Inferior parietal cortex (tissue), 1 donor: Measurements from ENCODE around the gene C11orf97.
A peak's percentile ranks its signal among the peaks of the same experiment; 100 is the strongest.
"Not testable (repeated sequence)": the region's sequence is repeated elsewhere in the genome, so short reads cannot be mapped to it uniquely, and the experiment has no call there.

Source experiments
- DNase-seq: peaks from one replicate; pipeline ENCODE4 v3.0.0-alpha.2; 2016; ENCODE audit errors: extremely low spot score

The C11orf97 gene

DNA sequence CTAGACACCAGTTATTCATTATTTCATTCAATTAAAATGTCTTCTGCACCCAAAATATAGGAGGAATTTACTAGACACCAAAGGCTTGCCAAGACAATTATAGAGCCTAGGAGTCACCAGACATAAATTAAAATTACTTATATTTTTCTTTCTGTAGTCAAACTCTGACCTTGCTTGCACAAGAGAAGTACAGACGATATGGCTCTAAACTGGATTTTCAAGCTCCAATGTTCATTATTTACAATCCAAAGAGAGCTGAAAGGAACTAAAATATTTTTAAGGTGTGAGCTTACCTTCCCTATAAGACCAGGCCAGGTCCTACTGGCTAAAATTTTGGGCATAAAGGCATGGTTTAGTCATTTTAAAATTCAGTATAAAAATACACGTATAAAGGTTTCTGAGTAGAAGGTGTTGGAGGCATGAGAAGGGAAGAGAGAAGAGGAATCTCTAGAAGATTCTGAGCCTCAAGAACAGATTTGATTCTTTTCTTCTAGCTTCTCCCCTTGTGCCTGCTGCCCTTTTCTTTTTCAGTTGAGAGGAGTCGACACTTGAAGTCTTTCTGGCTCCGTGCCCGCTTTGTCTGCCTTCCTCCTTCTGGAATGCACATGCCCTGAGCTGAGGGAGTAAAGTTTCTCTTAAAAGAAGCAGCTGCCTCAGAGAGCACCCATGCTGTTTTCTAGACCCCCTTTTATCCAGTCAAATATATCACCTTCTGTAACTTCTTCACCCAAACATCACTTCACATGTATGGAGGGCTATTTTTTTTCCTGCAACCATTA, 13.5 kb downstream of the C11orf97 start:
- DNase-seq = no peak

DNA sequence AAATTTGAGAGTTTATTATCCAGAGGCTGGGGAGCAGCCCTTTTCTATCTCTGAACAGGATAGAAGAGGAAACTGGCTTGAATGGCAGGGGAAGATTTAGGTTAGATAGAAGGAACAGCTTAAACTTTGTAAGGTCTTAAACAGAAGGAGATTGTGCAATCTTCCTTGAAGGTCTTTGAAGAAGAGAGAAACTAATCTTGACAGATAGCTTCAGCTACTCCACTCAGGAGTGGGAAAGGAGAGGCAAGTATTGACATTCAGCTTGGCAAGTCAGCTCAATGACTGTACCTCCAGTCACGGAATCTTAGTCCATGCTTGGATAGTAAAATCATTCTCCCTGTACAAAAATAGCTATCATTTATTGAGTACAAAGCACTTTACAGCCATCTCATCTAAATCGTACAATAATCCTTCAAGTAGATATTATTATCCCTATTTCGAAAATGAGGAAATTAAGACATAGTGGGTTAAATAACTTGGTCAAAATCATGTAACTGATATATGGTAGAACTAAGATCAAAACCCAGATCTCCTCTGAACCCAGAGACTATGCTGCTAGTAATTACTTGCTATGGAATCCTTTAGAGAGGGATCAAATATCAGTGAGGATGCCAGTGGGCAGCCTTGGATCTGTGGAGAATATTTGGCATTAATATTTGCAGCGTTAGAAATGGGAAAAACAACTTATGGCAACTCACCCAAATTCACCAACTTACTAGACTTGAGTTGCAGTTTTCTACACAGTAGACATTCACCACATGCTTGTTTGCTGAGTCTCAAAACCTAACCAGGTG, 14.6 kb downstream of the C11orf97 start:
- no peak for DNase-seq

DNA sequence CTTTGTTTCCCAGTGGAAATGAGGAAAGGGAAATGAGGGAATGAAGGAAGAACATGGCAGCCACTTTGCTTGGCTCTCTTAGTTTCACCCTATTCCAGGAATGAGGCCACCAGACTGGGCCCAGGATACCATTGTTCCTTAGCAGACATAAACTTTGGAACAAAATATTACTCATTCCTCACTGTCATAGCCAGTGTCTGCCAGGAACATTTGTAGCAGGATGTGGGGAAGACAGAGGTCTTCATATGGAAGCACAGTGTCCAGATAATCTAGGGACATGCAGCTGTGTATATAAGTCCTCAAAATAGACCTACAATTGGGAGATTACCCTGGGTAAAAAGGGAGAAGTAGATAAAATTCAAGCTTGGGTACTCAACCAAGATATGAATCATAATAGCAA, 16.3 kb downstream of the C11orf97 start:
- DNase-seq = no peak

DNA sequence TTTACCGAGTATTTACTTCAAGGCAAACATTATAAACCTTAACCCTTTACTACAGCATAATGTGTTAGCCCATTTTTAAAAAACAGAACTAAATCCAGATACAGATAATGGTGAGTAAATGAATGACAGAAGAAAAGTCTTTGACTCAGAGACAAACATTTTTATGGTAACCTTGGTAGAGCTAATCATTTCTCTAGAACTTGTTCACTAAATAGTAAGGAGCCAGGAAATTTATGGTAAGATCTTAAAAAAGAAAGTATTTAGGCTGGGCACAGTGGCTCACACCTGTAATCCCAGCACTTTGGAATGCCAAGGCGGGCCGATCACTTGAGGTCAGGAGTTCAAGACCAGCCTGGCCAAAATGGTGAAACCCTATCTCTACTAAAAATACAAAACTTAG, 19.9 kb downstream of the C11orf97 start:
- DNase-seq = no peak

DNA sequence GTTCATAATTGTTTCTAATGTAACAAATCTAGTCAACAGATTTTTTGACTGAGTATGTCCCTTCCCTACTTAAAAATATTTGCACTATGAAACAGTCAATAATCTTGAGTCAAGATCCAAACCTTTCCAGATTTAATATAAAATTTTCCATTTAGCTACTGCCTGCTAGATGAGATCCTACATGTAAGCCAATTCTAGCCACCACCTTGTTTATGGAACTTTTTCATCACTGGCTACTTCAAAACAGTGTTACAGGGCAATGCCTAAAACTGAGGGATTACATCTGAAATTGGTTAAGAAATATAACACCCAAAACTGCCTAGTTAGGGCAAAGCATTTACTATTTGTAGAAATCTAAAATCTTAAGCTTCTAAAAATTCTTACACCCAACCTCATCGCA, 20.9 kb downstream of the C11orf97 start:
- no peak for DNase-seq

DNA sequence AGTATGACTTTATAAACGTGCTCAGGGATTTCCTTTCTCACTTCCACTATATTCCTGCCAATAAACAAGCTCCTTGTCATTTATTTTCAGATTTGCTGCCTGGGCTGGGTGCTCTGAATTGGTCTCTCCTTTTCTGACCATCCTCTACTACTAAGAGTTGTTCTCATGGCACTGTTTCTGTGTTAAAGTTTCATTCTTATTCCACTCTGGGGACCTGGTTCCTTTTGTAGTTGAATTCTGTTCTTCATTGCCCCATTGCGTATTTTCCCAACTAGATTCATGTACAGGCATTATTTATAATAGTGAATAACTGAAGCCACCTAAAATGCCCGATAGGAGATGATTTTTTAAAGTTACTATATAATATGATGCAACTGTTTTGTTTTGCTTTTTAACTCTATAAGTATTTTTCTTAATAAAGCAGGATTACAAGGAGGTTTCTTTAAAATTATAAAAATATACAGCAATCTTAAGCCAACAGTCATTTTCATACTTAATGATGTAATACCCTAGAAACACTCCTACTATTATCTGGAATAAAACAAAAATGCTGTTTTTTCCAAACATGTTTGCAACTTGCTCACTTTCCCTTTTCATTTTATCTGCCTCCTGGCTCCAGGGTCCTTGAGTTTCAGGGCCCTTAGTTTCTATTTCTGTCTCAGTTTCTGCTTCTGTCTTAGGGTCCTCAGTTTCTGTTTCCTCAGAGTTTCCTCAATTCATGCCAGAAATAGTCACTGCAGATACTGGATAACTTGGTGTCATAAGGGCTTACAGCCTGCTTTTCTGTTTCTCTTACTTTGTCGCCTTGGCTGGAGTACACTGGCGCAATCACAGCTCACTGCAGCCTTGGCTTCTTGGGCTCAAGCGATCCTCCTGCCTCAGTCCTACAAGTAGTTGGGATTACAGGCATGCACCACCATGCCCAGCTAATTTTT, 21.7 kb downstream of the C11orf97 start:
- no peak for DNase-seq

DNA sequence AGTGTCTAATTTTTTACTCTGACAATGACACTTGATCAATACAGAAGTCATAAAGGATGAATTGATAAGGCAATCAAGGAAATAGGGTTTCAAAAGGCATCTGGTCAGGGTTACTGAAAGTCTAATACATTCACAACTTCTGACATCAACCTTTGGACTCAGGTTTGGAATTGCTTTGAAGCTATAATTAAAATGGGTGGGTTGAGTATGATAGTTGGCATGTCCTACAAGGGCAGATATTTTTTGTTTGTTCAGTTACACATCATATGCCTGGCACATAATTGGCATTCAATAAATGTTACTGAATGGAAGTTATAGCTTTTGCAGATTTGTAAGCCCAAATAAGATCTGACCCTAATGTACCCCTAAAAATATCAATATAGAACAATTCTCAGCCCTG, 24.1 kb downstream of the C11orf97 start:
- DNase-seq = no peak

DNA sequence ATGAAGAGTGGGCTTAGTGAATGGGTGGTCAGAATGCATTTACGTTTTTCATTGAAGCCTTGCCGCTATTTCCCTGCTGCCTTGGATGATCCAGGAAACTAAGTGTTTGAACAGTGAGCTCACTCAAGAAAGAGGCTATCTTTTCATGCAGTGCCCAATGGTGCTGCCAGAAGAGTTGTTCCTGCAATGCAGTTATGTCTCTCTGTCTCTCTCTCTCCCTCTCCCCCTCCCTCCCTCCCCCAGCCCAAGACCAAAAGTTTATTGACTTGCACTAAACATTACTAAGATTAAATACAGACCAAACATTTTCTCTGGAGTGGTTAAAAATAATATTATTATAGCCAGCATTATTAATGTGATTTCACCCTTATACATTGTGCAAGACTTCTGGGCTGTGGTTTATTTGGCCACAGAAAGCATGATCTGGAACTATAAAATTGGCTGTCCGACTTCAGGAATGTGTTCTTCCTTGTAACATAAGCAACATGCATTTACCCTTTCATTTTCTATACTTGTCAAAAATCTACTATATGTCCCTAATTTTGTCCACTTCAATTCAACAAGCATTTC, 24.9 kb downstream of the C11orf97 start:
- no peak for DNase-seq

DNA sequence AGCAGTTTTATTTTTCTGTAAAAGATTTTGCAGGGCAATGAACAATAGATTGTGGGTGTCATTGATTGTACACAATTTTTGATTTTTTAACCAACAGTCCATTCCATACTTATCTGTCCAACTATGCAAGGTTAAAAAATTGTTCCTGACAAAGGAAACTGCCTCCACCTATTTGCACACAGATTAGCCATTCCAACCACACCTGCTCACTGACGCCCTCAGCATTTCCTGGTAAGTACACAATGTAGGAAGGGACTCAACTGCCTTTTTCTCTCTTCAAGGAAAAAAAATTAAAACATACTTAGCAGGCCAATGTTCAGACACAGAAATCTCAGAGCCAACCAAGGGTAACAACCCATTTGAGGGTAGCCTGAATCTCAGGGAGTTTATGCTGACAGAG, 27.2 kb downstream of the C11orf97 start:
- DNase-seq = no peak

DNA sequence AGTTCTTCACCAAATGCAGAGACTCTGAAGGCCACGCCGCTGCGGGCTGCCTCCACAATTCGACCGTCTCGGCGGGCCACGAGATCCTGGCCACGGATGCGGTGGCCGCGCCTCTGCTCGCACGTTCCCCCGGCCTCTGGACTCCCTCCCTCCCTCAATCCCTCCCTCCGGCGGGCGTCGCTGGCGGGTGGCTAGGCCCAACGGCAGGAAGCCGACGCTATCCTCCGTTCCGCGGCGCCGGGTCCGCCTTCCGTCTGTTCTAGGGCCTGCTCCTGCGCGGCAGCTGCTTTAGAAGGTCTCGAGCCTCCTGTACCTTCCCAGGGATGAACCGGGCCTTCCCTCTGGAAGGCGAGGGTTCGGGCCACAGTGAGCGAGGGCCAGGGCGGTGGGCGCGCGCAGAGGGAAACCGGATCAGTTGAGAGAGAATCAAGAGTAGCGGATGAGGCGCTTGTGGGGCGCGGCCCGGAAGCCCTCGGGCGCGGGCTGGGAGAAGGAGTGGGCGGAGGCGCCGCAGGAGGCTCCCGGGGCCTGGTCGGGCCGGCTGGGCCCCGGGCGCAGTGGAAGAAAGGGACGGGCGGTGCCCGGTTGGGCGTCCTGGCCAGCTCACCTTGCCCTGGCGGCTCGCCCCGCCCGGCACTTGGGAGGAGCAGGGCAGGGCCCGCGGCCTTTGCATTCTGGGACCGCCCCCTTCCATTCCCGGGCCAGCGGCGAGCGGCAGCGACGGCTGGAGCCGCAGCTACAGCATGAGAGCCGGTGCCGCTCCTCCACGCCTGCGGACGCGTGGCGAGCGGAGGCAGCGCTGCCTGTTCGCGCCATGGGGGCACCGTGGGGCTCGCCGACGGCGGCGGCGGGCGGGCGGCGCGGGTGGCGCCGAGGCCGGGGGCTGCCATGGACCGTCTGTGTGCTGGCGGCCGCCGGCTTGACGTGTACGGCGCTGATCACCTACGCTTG, 31.7 kb downstream of the C11orf97 start, which contains the start of gene FUT4:
FUT4 (plus strand) TSS at position 227 of the 951 bp plus-strand sequence; CDS start at position 440, 213 bp downstream.
- peak; percentile 74 for DNase-seq

DNA sequence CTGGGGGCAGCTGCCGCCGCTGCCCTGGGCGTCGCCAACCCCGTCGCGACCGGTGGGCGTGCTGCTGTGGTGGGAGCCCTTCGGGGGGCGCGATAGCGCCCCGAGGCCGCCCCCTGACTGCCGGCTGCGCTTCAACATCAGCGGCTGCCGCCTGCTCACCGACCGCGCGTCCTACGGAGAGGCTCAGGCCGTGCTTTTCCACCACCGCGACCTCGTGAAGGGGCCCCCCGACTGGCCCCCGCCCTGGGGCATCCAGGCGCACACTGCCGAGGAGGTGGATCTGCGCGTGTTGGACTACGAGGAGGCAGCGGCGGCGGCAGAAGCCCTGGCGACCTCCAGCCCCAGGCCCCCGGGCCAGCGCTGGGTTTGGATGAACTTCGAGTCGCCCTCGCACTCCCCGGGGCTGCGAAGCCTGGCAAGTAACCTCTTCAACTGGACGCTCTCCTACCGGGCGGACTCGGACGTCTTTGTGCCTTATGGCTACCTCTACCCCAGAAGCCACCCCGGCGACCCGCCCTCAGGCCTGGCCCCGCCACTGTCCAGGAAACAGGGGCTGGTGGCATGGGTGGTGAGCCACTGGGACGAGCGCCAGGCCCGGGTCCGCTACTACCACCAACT, 32.5 kb downstream of the C11orf97 start:
- no peak for DNase-seq

DNA sequence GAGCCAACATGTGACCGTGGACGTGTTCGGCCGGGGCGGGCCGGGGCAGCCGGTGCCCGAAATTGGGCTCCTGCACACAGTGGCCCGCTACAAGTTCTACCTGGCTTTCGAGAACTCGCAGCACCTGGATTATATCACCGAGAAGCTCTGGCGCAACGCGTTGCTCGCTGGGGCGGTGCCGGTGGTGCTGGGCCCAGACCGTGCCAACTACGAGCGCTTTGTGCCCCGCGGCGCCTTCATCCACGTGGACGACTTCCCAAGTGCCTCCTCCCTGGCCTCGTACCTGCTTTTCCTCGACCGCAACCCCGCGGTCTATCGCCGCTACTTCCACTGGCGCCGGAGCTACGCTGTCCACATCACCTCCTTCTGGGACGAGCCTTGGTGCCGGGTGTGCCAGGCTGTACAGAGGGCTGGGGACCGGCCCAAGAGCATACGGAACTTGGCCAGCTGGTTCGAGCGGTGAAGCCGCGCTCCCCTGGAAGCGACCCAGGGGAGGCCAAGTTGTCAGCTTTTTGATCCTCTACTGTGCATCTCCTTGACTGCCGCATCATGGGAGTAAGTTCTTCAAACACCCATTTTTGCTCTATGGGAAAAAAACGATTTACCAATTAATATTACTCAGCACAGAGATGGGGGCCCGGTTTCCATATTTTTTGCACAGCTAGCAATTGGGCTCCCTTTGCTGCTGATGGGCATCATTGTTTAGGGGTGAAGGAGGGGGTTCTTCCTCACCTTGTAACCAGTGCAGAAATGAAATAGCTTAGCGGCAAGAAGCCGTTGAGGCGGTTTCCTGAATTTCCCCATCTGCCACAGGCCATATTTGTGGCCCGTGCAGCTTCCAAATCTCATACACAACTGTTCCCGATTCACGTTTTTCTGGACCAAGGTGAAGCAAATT, 33.3 kb downstream of the C11orf97 start:
- DNase-seq = no peak

DNA sequence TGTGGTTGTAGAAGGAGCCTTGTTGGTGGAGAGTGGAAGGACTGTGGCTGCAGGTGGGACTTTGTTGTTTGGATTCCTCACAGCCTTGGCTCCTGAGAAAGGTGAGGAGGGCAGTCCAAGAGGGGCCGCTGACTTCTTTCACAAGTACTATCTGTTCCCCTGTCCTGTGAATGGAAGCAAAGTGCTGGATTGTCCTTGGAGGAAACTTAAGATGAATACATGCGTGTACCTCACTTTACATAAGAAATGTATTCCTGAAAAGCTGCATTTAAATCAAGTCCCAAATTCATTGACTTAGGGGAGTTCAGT, 33.9 kb downstream of the C11orf97 start:
- no peak for DNase-seq

DNA sequence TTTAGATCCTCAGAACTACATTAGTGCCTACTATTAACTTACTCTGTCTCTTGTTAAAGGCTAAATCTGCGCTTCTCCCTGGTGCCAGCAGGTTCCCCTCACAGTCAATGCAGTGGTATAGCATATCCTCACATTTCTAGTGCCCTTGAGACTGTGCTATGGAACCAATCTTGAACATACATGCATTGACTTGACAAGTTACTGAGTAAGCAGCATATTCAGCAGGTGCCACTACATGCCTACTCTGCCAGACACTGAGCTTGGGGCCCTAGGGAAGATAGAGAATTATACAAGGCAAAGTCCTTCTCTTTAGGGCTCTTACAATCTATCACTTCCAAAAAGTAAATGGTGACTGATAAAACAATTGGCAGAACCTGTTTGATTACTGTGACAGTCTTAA, 34.6 kb downstream of the C11orf97 start:
- DNase-seq = no peak

DNA sequence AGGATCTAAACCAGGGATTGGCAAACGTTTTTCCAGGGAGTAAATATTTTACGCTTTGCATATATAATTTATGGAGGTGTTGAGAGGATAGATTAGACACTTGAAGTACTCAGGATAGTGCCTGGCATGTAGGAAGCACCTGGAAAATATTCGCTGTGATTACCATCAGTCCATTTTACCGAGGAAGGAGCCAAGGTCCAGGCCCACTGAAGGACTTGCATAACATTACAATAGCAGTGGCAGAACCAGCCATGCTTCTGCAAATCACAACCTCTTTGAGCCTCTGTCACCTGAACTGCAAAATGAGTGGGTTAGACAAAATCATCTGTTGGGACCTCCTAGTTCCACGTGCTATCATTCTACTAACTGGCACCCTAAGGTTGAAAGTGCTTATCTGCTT, 36.9 kb downstream of the C11orf97 start:
- no peak for DNase-seq

DNA sequence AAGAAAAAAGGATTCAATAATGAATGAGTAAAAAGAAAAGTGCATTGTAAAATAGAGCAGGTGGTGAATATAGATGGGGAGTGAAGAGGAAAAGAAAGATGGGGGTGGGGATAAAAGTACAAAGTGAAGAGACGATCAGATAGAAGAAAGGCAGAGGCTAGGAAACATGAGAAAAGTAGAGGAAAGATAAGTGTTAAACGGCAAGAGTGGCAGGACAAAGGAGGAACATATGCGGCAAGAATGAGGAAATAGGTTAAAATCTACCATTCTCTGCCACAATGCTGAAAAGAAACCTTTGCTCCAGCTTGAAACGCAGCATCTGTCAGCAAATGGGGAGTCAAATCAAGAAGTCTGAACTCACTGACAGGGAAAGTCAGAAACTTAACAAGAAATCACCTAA, 38.3 kb downstream of the C11orf97 start:
- no peak for DNase-seq

DNA sequence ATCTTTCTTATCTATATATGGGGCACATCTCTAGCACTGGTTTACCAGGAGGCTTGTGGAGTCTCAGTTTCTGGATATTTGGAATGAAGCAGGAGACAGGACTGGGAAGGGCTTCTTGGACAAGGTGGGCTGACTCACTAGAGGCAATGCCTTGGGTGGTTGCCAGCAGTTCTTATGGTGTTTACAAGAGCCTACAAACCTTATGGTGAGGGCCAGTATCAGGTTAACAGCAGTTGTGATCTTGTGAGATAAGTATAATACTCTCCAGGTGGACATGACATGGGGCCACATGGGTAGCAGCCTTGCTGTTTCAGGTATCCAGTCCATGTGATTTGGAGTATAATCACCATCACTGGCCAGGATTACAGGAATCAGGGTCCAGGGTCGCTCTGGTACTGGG, 41.7 kb downstream of the C11orf97 start:
- no peak for DNase-seq

DNA sequence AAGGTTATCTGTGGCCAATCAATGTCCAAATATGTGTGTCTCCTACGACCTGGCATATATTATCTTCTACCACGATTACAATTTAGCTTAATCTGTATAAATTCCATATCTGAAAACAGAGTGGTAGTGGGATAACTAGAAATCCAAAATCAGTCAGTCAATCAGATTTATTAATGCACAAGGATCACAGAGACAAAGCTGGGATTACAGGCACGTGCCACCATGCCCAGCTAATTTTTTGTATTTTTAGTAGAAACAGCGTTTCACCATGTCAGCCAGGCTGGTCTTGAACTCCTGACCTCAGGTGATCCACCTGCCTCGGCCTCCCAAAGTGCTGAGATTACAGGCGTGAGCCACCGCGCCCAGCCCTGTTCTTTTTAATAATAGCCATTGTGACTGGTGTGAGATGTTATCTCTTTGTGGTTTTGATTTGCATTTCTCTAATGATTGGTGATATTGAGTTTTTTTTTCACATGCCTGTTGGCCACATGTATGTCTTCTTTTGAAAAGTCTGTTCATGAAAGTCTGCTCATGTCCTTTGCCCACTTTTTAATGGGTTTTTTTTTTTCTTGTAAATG, 43.6 kb downstream of the C11orf97 start:
- not testable (repeated sequence) for DNase-seq

DNA sequence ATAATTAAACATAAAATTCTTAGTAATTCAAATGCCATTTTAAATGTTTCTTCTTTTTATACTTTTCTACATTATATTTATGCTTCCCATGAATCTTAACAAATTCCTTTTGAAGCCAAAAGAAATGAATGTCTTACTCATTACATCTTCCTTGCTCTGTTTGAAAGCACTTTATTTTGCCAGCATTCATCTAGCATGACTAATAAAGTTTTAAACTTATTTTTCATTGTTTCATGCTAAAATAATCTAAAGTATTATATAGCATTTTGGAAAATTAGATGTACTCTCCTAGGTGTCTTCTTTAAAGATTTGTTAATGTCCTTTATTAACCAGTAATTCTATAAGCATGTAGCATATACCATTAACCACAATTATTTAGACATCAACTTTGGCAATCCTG, 45.2 kb downstream of the C11orf97 start:
- no peak for DNase-seq
